GM12878 (cell line): Measurements from ENCODE around the gene MDM1. TPM values are rescaled to one million over a fixed set of nuclear protein-coding genes. Genes with fewer than 3 reads are reported as not detected.
A peak's percentile ranks its signal among the peaks of the same experiment; 100 is the strongest.

ENCODE experiments used
- ATAC-seq: fragments of 200-7000 bp; cut with Tn5 transposase; 3 replicates; pipeline ENCODE4 v1.9.1; 2020; ENCODE audit warnings: mild to moderate bottlenecking, moderate library complexity
- BruUV-seq: library from RNA; stranded (reverse); fragments of 400-500 nt; replicated peaks from 2 replicates; lab custom pipeline; 2021; lab: Mats Ljungman, UMichigan
- CTCF ChIA-PET: fragments of 300-600 bp; sonication (Branson Sonifier 250); formaldehyde crosslinking; extraction: SDS; loops from one replicate; lab custom pipeline; 2021; ENCODE audit warnings: inconsistent platforms; lab: Yijun Ruan, JAX
- POLR2A ChIA-PET: fragments of 350-600 bp; formaldehyde crosslinking; extraction: SDS; loops from one replicate; lab custom pipeline; 2021; ENCODE audit warnings: inconsistent platforms; lab: Charles Lee
- RAD21 ChIA-PET: fragments of 300-600 bp; sonication (Branson Sonifier 250); formaldehyde crosslinking; loops from one replicate; lab custom pipeline; 2023; ENCODE audit warnings: antibody characterized with exemption; ENCODE audit not compliant: unreplicated experiment; lab: Charles Lee
- SMC1A ChIA-PET: fragments of 300-600 bp; sonication (Branson Sonifier 250); formaldehyde crosslinking; loops from one replicate; lab custom pipeline; 2023; ENCODE audit not compliant: unreplicated experiment, uncharacterized antibody; lab: Charles Lee
- DNase-seq: peaks from one replicate; pipeline ENCODE4 v3.0.0-alpha.2; 2011; ENCODE audit warnings: low read depth, low spot score
- FAIRE-seq: peaks from 3 replicates; lab custom pipeline; 2011; peaks lifted over from hg19 to GRCh38; lab: Jason Lieb, UNC
- H2AFZ ChIP-seq: 2 replicates; pipeline ENCODE4 v1.6.0; 2011; ENCODE audit warnings: low read depth, low read length, control low read depth; ENCODE audit not compliant: control insufficient read depth
- H3K27ac ChIP-seq: 2 replicates; pipeline ENCODE4 v1.5.1; 2011; ENCODE audit warnings: control low read depth; ENCODE audit not compliant: control insufficient read depth, insufficient read depth
- H3K27me3 ChIP-seq, 2 experiments: replicated peaks in 1 of 2; 2 replicates each; pipeline versions ENCODE4 v1.6.0 to v1.6.1; 2011; ENCODE audit warnings: low read length in 1 of 2; ENCODE audit not compliant: control insufficient read depth in 2 of 2, insufficient read depth in 2 of 2
- H3K36me3 ChIP-seq, 2 experiments: 2 replicates each; pipeline ENCODE4 v1.5.1; 2011; ENCODE audit warnings: low read length in 1 of 2; ENCODE audit not compliant: control insufficient read depth in 2 of 2, insufficient read depth in 2 of 2
- H3K4me1 ChIP-seq: 2 replicates; pipeline ENCODE4 v1.6.1; 2011; ENCODE audit warnings: mild to moderate bottlenecking, low read length, moderate library complexity, mixed read lengths; ENCODE audit not compliant: control insufficient read depth, insufficient read depth
- H3K4me2 ChIP-seq: 2 replicates; pipeline ENCODE4 v1.6.0; 2011; ENCODE audit warnings: control low read depth; ENCODE audit not compliant: control insufficient read depth, insufficient read depth
- H3K4me3 ChIP-seq: fragments of 200-600 bp; sonication (generic); 2 replicates; pipeline ENCODE4 v1.5.1; 2016
- H3K79me2 ChIP-seq: 2 replicates; pipeline ENCODE4 v1.6.0; 2011; ENCODE audit warnings: low read length; ENCODE audit not compliant: control insufficient read depth, insufficient read depth
- H3K9ac ChIP-seq: 2 replicates; pipeline ENCODE4 v1.8.0; 2011; ENCODE audit warnings: low read length, control low read depth, mixed read lengths; ENCODE audit not compliant: control insufficient read depth, insufficient read depth
- H3K9me3 ChIP-seq: replicated peaks from 3 replicates; pipeline ENCODE4 v1.5.1; 2011; ENCODE audit warnings: mild to moderate bottlenecking, low read length; ENCODE audit not compliant: control insufficient read depth, insufficient read depth
- H4K20me1 ChIP-seq: 2 replicates; pipeline ENCODE4 v1.6.0; 2011; ENCODE audit not compliant: control insufficient read depth, insufficient read depth
- BCL3 ChIP-seq: IDR thresholded peaks from 2 replicates; pipeline ENCODE4 v1.6.1; 2011; ENCODE audit warnings: borderline replicate concordance, low read depth, mild to moderate bottlenecking, moderate library complexity, low read length; ENCODE audit not compliant: insufficient read depth, poor library complexity, severe bottlenecking
- BHLHE40 ChIP-seq, 2 experiments: fragments of 450-650 bp in 1 of 2; IDR thresholded peaks; 2 replicates each; pipeline ENCODE4 v1.6.1; 2011 to 2017; ENCODE audit warnings: low read depth in 2 of 2, borderline replicate concordance in 1 of 2, improper control_type of control experiment in 1 of 2, low read length in 1 of 2, mild to moderate bottlenecking in 1 of 2
- CTCF ChIP-seq, 3 experiments: IDR thresholded peaks in 2 of 3; conservative IDR thresholded peaks in 1 of 3; 2 replicates each; pipeline ENCODE4 v1.5.1; 2011; ENCODE audit warnings: low read depth in 3 of 3, low read length in 3 of 3, mild to moderate bottlenecking in 3 of 3, control low read depth in 2 of 3, moderate library complexity in 2 of 3, inconsistent platforms in 1 of 3, mixed read lengths in 1 of 3; ENCODE audit not compliant: control insufficient read depth in 2 of 3, insufficient read depth in 1 of 3; ENCODE audit errors: extremely low read depth in 1 of 3
- HCFC1 ChIP-seq: fragments of 150-350 bp; IDR thresholded peaks from 2 replicates; pipeline ENCODE4 v1.6.1; 2014; ENCODE audit warnings: low read length
- RAD21 ChIP-seq: IDR thresholded peaks from 2 replicates; pipeline ENCODE4 v1.6.1; 2011; ENCODE audit warnings: mild to moderate bottlenecking, low read depth, low read length, moderate library complexity; ENCODE audit not compliant: insufficient read depth
- WGBS: methylation state at CpG from one replicate; pipeline ENCODE4 v1.1.6; 2016; ENCODE audit warnings: low lambda C conversion rate; ENCODE audit not compliant: insufficient replicate concordance, insufficient coverage; ENCODE audit errors: missing lambda C conversion rate; 5-methylcytosine and 5-hydroxymethylcytosine counted together
- in situ Hi-C: fragments of 300-500 bp; cut with MboI; formaldehyde crosslinking; loops from 9 replicates; pipeline ENCODE4 v1.14.3; 2018; ENCODE audit warnings: mixed read lengths
- intact Hi-C: fragments of 100-400 bp; cut with micrococcal nuclease; formaldehyde crosslinking; loops from one replicate; pipeline ENCODE4 v1.14.2; 2022; ENCODE audit not compliant: unreplicated experiment
- polyA plus RNA-seq, 11 experiments: library from polyadenylated mRNA; depleted of rRNA in 4 of 11; unstranded in 6 of 11; stranded (reverse) in 5 of 11; fragments of >200 nt; fragmentation: Nextera tagmentation in 4 of 11; fragmentation: Illumina TruSeq in 1 of 11; extraction: Ambion mirVana in 4 of 11; extraction: Trizol in 1 of 11; gene quantifications; 1 replicate in 1 of 11; 2 replicates in 10 of 11; pipeline versions ENCODE4 v1.2.1 to v1.2.3, GENCODE V29; 2011 to 2016; ENCODE audit warnings: inconsistent platforms in 2 of 11, missing spikeins in 2 of 11, low read depth in 1 of 11
- total RNA-seq, 4 experiments: library from RNA; depleted of rRNA in 3 of 4; stranded (reverse); fragments of >200 nt in 3 of 4; fragmentation: Illumina TruSeq in 1 of 4; extraction: Trizol in 1 of 4; gene quantifications; 2 replicates each; pipeline versions ENCODE4 v1.2.1 to v1.2.3, GENCODE V29; 2013 to 2021

The MDM1 gene
- total and polyA plus RNA-seq, 10 of the 15 experiments (the other 5 are each of a cell fraction or from before 2014, with no cell fraction given) = 10.1 to 25.3 (median 16.5) TPM

- RAD21 ChIA-PET = interaction anchor here (1.0 to 1.1 kb wide), 2 partner anchors 31 to 412 kb away, joined by 5 to 6 read pairs; partner anchors contain the start of gene SLC35E3
- Histone ChIP-seq H3K4me1 (no peaks in the 10 kb centered on the region), H3K79me2 (peaks cover 5% of the 10 kb centered on the region), H3K27me3 (no peaks in the 10 kb centered on the region), H3K36me3 (no peaks in the 10 kb centered on the region), H2AFZ (no peak overlapping the region), H3K4me2 (no peak overlapping the region), H3K9me3 (no peaks in the 10 kb centered on the region), H4K20me1 (no peaks in the 10 kb centered on the region), H3K27ac (no peak overlapping the region), H3K9ac (no peak overlapping the region), H3K4me3 (no peak overlapping the region)
- CTCF ChIA-PET = interaction anchor here (0.6 to 1.6 kb wide), 13 partner anchors 8 to 496 kb away, joined by 3 to 6 read pairs (median 3); partner anchors contain the start of gene NUP107
- SMC1A ChIA-PET = interaction anchor here (0.6 to 1.8 kb wide), 17 partner anchors 8 to 496 kb away, joined by 3 to 8 read pairs (median 4); no protein-coding TSS in a partner anchor
- peak; percentile 45 for DNase-seq
- no TSS peak for BruUV-seq
- 0 out of 4 replicates have a peak, but pooled peaks of 1 of the 2 experiments have one; percentile 25 for TF ChIP-seq BHLHE40 (IDR thresholded peaks at IDR 0.05; ENCODE audit: borderline replicate concordance in 1 of 2, low read depth in 2 of 2, low read length in 1 of 2)
- TF ChIP-seq RAD21 = peak; percentile 24; the same call in 1 of the 2 replicates
- peak; percentile 8 to 58 (median 22); a peak in 3 of 6 replicates for TF ChIP-seq CTCF (IDR thresholded peaks at IDR 0.05 in 2 of 3, conservative IDR thresholded peaks at IDR 0.05 in 1 of 3; ENCODE audit: control insufficient read depth in 2 of 3, extremely low read depth in 1 of 3, insufficient read depth in 1 of 3, low read depth in 3 of 3, low read length in 3 of 3)
- TF ChIP-seq BCL3 = no peak
- no peak for TF ChIP-seq HCFC1
- peak; percentile 29 for ATAC-seq
- intact Hi-C loops (no loop called here), in situ Hi-C loops (no loop called here)
- 66% methylated on average over 4 of the region's 4 CpGs for WGBS
- POLR2A ChIA-PET = interaction anchor here (1.1 kb wide), 1 partner anchor 412 kb away, joined by 3 read pairs; no protein-coding TSS in a partner anchor
- no peak for FAIRE-seq
Measured at GRCh38 chr12:68334132-68334531, 2.0 kb upstream of the MDM1 start.
